A673 (cell line): ENCODE data around the gene PNKD. TPM values are rescaled to one million over a fixed set of nuclear protein-coding genes. Genes with fewer than 3 reads are reported as not detected.
"Not testable (repeated sequence)": the region's sequence is repeated elsewhere in the genome, so short reads cannot be mapped to it uniquely, and the experiment has no call there.

Experiments used
- BruUV-seq: library from RNA; stranded (reverse); fragments of 400-500 nt; replicated peaks from 2 replicates; lab custom pipeline; 2021; lab: Mats Ljungman, UMichigan
- CTCF ChIA-PET: fragments of 300-600 bp; sonication (Branson Sonifier 250); formaldehyde crosslinking; loops from one replicate; lab custom pipeline; 2022; ENCODE audit warnings: antibody characterized with exemption; lab: Charles Lee
- POLR2A ChIA-PET: fragments of 300-600 bp; sonication (Branson Sonifier 250); formaldehyde crosslinking; loops from one replicate; lab custom pipeline; 2022; ENCODE audit warnings: antibody characterized with exemption; ENCODE audit not compliant: low non-redundant PET; lab: Charles Lee
- DNase-seq: peaks from one replicate; pipeline ENCODE4 v3.0.0-alpha.2; 2015; ENCODE audit warnings: low spot score
- H3K27ac ChIP-seq: fragments of 200-600 bp; sonication (generic); 2 replicates; pipeline ENCODE4 v1.5.1; 2016; ENCODE audit warnings: mixed run types, low read depth, mild to moderate bottlenecking, mixed read lengths, antibody characterized with exemption, low read length; ENCODE audit not compliant: poor library complexity, severe bottlenecking
- H3K27me3 ChIP-seq: fragments of 200-600 bp; sonication (generic); replicated peaks from 2 replicates; pipeline ENCODE4 v1.6.1; 2017; ENCODE audit warnings: mixed run types, low read depth, mild to moderate bottlenecking, mixed read lengths, antibody characterized with exemption, low read length; ENCODE audit not compliant: insufficient read depth, poor library complexity
- H3K36me3 ChIP-seq: fragments of 200-600 bp; sonication (generic); 2 replicates; pipeline ENCODE4 v1.6.1; 2016; ENCODE audit warnings: mixed run types, mild to moderate bottlenecking, mixed read lengths, antibody characterized with exemption, low read length; ENCODE audit not compliant: insufficient read depth, poor library complexity, severe bottlenecking
- H3K4me1 ChIP-seq: fragments of 200-600 bp; sonication (generic); 2 replicates; pipeline ENCODE4 v1.6.1; 2017; ENCODE audit warnings: mixed run types, mild to moderate bottlenecking, mixed read lengths, antibody characterized with exemption, low read length; ENCODE audit not compliant: insufficient read depth, poor library complexity, severe bottlenecking
- H3K4me3 ChIP-seq: fragments of 200-600 bp; sonication (generic); 2 replicates; pipeline ENCODE4 v1.5.1; 2016; ENCODE audit warnings: low read depth, mixed run types, mild to moderate bottlenecking, mixed read lengths, low read length; ENCODE audit not compliant: poor library complexity, severe bottlenecking
- H3K9me3 ChIP-seq: fragments of 200-600 bp; sonication (generic); 2 replicates; pipeline ENCODE4 v1.6.1; 2016; ENCODE audit warnings: mixed run types, low read depth, mild to moderate bottlenecking, mixed read lengths, antibody characterized with exemption, low read length; ENCODE audit not compliant: poor library complexity, severe bottlenecking
- CTCF ChIP-seq: fragments of 300-800, 200-600 bp; sonication (generic); conservative IDR thresholded peaks from 2 replicates; pipeline ENCODE4 v1.5.1; 2017; ENCODE audit warnings: low read depth, mild to moderate bottlenecking, antibody characterized with exemption, low read length, moderate library complexity, mixed read lengths
- EZH2 ChIP-seq: fragments of 200-600 bp; sonication (generic); IDR thresholded peaks from 2 replicates; pipeline ENCODE4 v1.6.1; 2017; ENCODE audit warnings: borderline replicate concordance, low read depth, mild to moderate bottlenecking, mixed read lengths, antibody characterized with exemption, low read length; ENCODE audit not compliant: poor library complexity, severe bottlenecking
- intact Hi-C: fragments of 100-400 bp; cut with micrococcal nuclease; formaldehyde crosslinking; loops from one replicate; pipeline ENCODE4 v1.10.0; 2022; ENCODE audit not compliant: unreplicated experiment
- total RNA-seq: library from RNA; stranded (reverse); gene quantifications from 2 replicates; pipeline ENCODE4 v1.2.3, GENCODE V29; 2021

Gene PNKD
- total RNA-seq, 1 experiment from 2014 or later: 36.7 TPM

- no peaks in the 10 kb centered on the region for H3K27me3 ChIP-seq
- ChIA-PET POLR2A (interaction anchor here (0.7 kb wide), 1 partner anchor 13 kb away, joined by 3 read pairs; no protein-coding TSS in a partner anchor), CTCF (interaction anchor here (0.5 to 1.9 kb wide), 5 partner anchors 19 to 124 kb away, joined by 3 to 4 read pairs (median 3); partner anchors contain the start of gene CATIP)
- intact Hi-C loops: loop anchor here (1.0 to 5.0 kb wide), 5 partner anchors 84 to 575 kb away; partner anchors contain the start of gene CATIP
- H3K36me3 ChIP-seq: peaks cover 34% of the 10 kb centered on the region
- no peak for DNase-seq
- TF ChIP-seq EZH2: no peak
- TF ChIP-seq CTCF: no peak
- H3K4me3 ChIP-seq: no peak overlapping the region
- TSS peak; percentile 47 for BruUV-seq
- peak overlapping the region; percentile 56 for H3K27ac ChIP-seq
- H3K9me3 ChIP-seq: no peaks in the 10 kb centered on the region
- H3K4me1 ChIP-seq: peaks cover 20% of the 10 kb centered on the region
Observed at GRCh38 chr2:218271865-218272530, 1.7 kb downstream of the PNKD start.

GRCh38 chr2:218272531-218273212 is 2.4 kb downstream of the PNKD start:
- BruUV-seq: no TSS peak
- intact Hi-C loops: loop anchor here (1.0 to 5.0 kb wide), 5 partner anchors 84 to 575 kb away; partner anchors contain the start of gene CATIP
- Histone ChIP-seq H3K9me3 (no peaks in the 10 kb centered on the region), H3K27ac (no peak overlapping the region), H3K4me1 (peaks cover 20% of the 10 kb centered on the region), H3K36me3 (peaks cover 34% of the 10 kb centered on the region), H3K27me3 (no peaks in the 10 kb centered on the region), H3K4me3 (no peak overlapping the region)
- peak; percentile 96 for DNase-seq
- CTCF ChIA-PET: interaction anchor here (0.6 to 1.4 kb wide), 4 partner anchors 15 to 182 kb away, joined by 3 to 4 read pairs (median 3); no protein-coding TSS in a partner anchor
- TF ChIP-seq CTCF (peak; percentile 94), EZH2 (no peak)
- POLR2A ChIA-PET: no interaction called here

GRCh38 chr2:218273214-218273907 is 3.0 kb downstream of the PNKD start:
- POLR2A ChIA-PET, DNase-seq: not testable (repeated sequence)

More at GRCh38 chr2:218273214-218273907, 3.0 kb downstream of the PNKD start:
- CTCF ChIA-PET: interaction anchor here (0.6 to 1.4 kb wide), 4 partner anchors 14 to 181 kb away, joined by 3 to 4 read pairs (median 3); no protein-coding TSS in a partner anchor
- peaks cover 35% of the 10 kb centered on the region for H3K36me3 ChIP-seq
- peaks cover 20% of the 10 kb centered on the region for H3K4me1 ChIP-seq
- not testable (repeated sequence) for BruUV-seq, H3K4me3 ChIP-seq, H3K27ac ChIP-seq, H3K27me3 ChIP-seq, H3K9me3 ChIP-seq
- intact Hi-C loops: loop anchor here (2.0 to 5.0 kb wide), 3 partner anchors 86 to 574 kb away; no protein-coding TSS in a partner anchor
